GF-D8 (cell line): ENCODE results near the gene SLC38A2.
"Not testable (repeated sequence)": the region's sequence is repeated elsewhere in the genome, so short reads cannot be mapped to it uniquely, and the experiment has no call there.

Experiments
- DNase-seq: peaks from one replicate; lab custom pipeline; 2025; lab: John Stamatoyannopoulos, UW

SLC38A2 gene

DNA sequence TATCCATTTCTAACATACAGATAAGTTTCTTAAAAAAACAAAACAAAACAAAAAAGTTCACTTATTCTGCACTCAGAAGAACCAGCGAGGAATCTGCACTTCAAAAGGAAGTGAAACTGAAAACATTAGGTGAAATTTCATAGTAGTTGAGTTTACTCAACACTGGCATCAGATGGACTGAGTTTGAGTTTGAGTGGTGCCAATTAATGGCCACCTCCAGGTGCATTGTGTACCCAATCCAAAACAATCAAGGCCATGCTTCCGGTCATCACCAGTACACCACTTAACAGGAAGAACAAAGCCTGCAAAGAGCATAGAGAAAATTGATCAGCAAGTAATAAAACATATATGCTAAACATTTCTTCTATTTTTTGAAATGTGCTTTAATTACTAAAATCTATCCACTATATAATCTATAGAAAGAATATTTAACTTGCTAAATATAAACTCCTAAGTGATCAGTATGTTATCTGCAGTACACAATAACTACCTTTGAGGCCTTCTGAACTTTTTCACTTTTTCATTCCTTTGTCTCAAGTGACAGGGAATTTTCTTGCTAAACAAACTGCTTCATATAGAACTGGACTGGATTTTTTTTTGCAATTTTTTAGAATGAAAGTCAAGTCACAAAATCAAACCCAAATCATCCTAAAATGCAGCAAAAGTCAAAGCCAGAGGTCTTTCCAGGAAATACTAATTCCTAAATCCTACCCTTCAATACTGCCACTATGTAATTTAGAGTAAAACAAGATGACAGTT is 11.5 kb downstream of the SLC38A2 start:
- no peak for DNase-seq

DNA sequence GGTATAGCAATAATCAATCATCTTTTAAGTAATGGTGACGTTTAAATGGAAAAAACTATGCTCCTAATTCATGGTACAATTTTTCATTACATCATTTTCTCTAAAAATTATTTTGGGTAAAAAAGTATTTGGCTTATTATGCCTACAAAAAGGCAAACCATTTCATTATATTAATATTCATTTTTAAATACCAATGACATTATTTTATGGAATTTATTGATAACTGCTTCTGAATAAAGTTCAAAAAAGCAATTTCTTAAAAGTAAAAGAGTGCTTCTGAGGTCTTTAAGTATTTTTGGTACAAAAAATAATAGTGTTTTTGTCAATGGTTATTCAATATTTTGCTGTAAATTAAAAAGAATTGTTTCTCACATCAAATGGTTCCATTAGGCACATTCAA is 12.2 kb downstream of the SLC38A2 start:
- DNase-seq, result no peak

DNA sequence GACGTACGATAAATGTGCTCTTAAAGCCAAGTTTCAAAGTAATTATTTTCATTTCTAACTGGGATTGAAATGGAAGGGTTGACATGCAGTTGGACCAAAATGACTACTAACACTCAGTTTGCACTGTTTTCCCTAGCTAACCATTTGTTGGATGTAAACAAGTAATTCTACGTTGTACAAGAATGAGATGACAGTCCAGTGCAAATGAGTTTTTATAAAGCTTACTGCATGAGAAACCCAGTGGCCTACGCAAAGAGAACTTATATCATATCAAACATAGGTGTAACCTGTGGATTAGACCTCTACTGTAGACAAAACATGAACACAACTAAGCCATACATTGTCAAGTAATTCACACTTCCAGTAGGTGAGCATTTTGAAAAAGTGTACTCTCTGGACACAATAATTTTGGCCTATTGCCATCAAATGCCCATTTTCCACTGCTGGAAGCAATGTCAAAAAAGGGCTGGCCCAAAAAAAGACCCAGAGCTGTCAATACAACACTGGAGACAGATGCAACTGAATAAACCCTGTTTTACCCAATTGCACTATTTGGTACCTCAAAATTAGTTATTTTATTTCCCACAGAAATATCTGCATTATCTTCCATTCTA is 12.8 kb downstream of the SLC38A2 start:
- no peak for DNase-seq

DNA sequence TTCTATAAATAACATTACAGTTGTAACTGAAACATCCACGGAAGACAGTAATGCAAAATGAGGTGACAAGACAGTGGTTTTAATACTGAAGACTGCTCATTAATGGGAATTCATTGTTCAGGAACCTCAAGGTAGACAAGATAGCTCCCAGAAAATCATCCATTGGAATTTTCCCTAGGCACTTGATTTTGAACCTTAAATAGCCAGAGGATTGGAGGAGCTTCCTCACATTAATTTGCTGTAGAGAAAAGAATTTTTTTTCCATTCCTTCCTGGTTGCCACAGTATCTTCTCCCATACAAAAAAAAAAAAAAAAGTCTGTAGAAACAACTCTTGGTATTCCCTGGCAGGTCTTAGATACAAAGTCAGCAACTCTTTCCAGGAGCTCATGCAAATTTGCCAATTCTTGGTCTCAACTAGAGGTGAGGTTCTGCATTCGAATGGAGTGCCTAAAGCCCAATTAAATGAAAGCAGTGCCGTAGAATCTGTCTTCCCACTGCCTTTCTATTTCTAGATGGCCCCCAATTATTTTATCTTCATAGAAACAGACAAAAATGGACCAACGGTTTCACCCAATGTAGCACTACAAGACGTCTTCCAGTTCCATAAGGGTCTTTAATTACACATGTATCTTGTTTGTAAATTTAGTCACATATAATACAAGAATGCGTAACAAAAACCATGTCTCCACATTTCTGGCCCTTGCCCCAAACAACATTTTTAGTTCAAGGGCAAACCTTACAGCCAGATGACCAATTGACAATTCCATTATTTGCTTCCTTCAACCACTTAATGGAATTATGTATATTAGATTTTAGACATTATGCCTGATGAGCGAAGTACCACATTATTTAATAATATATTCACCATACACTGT is 13.5 kb downstream of the SLC38A2 start:
- no peak for DNase-seq

DNA sequence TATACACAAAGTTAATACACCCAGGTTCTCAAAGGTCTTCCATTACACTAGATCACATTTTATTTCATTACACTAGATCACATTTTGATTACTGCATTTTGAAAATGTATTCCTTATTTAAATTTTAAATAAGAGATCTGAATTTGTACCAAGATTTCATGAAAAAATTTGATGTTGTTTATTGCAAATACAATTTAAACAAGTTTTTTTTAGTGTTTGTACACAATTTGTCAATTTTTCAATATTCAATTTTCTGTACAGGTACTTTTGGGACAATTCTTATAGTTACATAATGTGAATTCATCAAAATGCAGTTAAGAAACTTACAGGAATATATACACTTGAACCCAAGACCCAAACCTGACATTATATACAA is 14.3 kb downstream of the SLC38A2 start:
- no peak for DNase-seq

DNA sequence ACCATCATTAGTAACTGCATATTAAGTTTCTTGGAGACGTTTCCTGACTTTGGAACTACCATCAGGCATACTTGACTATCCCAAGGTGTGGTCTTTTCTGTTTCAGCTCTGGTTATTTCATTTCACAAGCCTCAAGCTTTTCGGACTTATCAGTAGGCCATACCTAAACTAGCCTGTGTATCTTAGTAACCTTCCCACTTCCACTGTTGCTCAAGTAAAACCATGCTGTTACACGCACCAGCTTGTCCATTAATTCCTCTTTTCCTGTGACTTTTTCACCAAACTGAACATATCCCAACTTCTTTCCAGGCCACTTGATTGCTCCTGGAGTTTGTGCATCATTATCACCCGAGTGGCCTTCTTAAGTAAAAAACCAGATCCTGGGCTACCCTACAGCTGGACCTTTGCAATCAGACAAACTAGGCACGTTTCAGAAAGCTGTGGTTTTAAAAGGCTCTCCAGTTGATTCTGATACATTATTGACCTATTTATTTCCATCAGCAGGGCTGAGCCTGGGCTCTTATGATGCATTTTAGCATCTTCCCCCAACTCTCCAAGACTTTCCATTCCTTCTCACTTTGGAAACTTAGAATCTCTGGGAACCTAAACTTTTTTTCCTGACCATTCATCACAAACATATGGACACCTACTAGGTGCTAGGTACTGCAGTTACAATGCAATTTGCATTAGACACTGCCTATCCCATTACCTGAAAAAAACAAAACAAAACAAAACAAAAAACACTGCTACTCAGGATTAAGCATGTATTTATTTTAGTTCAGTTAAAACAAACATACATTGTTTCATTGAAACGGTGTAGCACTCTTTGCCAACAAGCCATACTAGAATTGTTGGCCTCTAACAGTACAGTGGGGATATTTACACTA is 14.9 kb downstream of the SLC38A2 start:
- DNase-seq, result no peak

DNA sequence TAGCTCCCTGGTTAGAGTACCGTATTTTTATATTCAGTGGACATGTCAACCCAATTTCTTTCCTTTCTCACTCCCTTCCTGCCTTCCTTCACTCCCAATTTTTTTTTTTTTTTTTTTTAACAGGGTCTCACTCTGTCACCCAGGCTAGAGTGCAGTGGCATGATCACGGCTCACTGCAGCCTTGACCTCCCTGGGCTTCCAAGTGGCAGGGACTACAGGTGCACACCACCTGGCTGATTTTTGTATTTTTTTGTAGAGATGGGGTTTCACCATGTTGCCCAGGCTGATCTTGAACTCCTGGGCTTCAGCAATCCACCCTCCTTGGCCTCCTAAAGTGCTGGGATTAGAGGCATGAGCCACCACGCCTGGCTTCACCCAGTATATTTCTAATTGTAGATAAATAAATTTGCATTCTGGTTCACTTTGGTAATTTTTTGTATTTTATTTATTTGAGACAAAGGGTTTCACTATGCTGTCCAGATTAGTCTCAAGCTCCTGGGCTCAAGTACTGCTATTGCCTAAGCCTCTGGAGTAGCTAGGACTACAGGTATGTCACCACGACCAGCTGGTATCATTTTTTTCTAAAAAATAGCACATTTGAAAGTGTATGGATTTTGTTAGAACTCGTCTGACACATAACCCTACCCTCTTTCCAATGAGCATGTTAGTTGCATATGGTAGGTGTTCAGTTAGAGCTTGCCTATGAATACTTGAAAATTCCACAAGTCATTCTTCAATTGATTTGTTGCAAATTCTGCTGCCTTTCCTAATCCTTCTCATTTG is 15.7 kb downstream of the SLC38A2 start:
- DNase-seq, result no peak

DNA sequence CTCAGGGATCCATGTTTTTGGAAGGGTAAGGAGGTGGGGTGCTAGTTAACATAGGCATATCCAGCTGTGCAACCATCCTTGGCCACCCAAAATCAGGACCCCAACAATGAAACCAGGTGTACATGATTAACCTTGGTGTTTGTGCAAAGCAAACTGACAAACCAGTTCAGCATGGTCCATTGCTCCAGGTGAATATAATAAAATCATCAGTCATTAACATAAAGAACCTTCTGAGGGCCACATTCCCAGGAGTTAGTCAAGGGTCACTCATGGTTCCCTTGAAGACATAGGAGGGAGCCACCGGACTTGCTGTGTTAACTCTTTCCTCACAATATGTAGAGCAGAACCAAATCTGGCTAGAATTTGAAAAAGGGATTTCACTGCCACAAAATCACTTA is 17.8 kb downstream of the SLC38A2 start:
- DNase-seq, result no peak

DNA sequence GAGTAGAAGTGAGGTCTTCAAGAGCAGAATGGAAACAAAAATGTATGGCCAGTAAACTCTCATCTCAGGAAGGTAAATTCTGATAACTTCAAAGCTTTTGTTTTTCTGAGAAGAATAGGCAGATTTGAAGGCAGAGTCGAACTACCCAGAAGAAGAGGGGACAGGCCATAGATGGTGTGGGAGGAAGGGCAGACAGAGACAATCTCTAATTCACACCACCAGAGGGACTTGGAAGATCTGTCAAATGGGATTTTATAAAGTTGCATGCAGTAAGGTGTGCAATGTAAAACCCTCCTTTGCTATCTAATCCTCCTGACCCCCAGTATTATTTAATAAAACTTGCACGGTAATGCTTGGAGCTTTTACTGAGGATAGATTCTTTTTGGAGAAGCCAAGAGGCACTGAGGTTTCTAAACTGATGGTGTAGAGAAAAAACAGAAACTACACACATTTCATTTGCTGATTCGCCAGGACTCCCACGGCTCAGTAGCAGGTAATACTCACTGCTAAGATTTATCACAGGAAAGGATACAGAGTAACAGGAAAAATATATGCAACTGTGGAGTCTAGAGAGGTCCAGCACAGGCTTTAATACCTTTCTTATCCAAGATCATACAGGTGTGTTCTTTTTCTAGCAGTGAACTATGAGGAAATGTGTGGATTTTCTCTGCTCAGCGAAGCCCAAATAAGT is 18.3 kb downstream of the SLC38A2 start:
- no peak for DNase-seq

DNA sequence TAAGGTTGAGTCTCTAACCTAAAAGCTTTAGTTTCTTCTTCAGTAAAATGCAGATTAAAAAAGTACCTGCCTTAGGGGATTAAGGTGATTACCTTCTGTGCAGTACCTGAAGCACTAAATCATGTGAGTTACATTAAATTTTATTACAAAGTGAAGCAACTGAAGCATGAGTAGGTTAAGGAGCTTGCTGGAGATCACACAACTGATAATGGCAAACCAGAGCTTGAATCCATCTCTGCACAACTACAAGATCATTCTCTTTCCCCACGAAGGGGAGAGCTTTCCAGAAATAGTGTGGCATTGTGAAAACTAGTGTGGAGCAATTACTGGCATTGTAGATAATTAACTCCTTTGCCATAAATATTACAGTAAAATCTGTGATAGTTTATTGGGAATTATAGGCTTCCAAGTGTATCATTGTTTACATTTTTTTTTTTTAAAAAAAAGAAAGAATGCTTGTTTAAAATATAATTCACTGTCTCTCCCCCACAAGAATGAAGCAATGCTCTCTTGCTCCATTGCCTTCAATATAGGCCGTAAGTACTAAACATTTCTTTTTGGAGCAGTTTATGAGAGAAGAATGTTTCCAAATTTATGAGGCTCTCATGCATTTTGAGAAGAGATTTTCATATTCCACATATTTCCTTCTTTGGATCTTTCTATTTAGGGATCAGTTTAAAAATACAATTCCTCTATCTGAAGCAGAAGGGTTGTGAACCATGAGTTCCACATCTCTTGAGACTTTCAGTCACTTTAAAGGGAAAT is 20.5 kb downstream of the SLC38A2 start:
- DNase-seq, result no peak

DNA sequence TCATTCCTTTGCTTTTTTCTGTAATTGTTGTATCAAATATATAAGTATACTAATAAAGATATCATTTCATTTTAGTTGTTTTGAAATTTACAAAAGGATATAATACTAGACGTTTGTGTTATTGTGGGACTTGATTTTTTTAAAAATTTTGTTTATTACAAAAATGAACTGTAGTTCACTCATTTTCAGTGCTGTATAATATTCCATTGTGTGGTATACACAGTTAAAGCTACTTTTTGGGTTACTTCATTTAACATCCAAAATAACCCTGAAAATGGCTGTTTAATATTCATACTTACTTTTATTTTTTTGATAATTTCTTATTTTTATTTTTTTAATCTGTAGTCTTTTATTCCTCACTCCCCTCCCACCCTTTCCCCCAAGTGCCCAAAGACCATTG is 21.4 kb downstream of the SLC38A2 start:
- no peak for DNase-seq

DNA sequence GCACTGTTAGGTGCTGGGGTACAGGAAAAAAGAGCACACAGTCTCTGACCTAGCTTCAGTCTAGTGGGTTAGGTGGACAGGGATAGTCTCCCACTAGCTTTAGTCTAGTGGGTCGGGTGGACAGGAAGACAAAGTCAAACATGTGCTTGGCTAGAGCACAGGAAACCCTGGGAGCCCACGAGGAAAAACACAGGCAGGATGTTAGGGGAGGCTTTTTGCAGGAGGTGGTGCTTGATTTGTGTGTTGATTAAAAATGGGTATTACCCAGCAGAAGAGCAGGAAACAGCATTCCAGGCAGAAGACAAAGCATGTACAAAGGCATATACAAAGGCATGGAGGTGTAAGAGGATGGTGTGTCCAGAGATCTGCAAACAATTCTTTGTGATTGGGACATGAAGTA is 23.3 kb downstream of the SLC38A2 start:
- DNase-seq, result no peak

DNA sequence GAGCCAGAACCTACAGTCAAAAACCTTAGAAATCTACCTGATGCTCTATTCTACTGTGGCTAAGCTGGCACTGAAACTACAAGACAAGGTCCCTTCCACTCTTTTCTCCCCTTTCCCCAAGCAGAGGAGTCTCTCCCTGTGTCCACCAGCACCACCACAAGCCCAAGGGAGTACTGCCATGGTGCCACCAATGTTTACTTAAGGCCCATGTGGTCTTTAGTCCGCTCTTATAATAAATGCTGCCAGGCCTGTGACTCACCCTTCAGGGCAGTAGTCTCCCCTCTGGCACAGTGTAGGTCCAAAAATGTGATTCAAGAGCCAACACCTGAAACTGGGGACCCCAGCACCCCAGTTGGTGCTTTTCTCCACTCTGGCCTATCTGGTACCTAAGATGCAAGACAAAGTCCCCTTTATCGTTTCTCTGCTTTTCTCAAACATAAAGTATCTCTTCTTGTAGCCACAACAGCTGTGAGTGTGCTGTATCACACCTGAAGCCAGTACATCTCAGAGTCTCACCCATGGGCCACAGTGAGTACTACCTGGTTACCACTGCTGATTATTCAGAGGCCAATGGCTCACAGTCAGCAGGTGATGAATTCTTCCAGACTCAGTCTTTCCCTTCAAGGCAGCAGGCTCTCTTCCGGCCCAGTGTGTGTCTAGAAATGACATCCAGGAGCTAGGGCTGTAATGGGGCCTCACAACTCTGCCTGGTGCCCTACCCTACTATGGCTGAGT is 29.3 kb downstream of the SLC38A2 start:
- no peak for DNase-seq

DNA sequence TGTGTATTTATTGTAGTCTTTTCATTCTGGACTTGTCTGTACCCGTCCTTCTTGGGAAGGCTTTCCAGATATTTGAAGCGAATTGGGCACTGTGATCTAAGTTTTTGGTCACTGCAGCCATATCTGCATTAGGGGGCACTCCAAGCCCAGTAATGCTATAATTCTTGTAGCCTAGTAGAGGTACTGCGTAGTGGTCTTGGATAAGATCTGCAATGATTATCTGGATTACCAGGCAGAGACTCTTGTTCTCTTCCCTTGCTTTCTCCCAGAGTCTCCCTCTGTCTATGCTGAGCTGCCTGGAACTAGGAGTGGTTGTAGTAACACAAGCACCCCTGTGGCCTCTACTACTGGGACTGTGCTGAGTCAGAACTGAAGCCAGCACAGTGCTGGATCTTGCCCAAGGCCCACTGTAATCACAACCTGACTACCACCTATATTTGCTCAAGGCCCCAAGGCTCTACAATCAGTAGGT is 30.0 kb downstream of the SLC38A2 start:
- DNase-seq, result no peak

DNA sequence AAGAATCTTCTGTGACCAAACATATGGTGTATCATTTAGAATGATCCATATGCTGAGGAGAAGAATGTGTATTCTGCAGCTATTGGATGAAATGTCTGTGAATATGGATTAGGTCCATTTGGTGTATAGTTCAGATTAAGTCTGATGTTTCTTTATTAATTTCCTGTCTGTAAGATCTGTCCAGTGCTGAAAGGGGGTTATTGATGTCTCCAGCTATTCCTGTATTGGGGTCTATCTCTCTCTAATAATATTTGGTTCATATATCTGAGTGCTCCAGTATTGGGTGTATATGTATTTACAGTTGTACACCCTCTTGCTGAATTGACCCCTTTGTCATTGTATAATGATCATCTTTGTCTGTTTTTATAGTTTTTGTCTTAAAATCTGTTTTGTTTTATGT is 33.5 kb downstream of the SLC38A2 start:
- DNase-seq, result no peak

DNA sequence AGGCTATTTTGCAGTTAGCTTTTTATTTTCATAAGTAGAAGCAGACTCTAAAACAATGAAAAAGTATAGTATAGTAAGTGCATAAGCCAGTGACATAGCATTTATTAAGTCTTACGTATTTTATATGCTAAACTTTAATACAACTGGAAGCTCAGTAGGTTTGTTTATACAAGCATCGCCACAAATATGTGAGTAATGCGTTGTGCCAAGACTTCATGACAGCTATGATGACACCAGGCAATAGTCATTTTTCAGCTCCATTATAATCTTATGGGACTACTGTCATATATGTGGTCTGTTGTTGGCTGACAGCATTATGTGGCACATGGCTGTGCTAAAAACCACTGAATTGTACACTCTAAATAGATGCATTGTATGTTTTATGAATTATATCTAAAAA is 40.3 kb downstream of the SLC38A2 start:
- DNase-seq, result no peak

DNA sequence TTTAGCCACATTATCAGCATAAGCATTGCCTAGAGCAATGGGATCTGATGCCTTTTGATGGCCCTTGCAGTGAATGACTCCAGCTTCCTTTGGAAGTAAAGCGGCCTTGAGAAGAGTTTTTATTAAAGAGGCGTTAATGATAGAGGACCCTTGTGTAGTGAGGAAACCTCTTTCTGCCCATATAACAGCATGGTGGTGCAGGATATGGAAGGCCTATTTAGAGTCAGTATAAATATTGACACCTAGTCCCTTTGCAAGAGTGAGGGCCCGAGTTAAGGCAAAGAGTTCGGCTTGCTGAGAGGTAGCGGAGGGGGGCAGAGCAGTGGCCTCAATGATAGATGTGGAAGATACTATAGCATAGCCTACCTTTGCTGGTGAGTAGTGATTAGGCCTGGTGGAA is 47.5 kb downstream of the SLC38A2 start:
- DNase-seq, result not testable (repeated sequence)

DNA sequence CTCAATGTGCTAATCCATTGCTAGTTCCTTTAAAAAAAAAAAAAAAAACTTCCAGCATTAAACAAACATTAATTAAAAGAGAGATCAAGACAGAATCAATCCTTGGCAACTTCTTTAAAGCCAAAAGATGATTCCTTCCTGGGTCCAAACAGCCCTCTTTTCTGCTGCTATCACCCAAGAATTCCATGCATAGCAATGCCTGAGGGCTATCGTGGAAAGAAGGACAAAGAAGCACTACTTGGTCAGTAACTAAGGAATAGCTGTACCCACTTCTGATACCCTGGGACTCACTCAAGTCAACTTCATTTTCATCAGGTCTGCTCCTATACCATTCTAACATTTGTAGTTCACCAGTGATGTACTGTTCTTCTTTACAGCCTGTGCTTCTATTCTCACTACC is 51.8 kb downstream of the SLC38A2 start:
- no peak for DNase-seq

DNA sequence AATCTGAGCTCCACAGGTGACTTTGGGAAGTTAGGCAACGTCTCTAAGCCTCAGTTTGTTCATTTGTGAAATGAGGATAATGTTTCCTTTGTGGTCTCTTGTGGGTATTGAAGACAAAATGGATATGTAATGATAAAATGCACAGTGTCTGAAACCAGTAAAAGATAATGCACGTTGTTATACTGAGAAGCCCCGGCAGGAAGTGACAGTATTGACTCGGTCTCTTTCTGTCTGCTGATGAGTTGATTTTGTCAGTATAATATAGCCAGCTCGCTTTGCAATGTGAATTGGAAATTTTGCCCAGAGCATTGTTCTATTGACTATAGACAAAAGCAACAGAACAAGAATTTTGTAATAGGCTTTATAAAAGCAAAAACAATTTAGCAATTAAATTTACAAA is 54.5 kb downstream of the SLC38A2 start:
- no peak for DNase-seq
